ENCODE data around the gene ZNF678.

DNA sequence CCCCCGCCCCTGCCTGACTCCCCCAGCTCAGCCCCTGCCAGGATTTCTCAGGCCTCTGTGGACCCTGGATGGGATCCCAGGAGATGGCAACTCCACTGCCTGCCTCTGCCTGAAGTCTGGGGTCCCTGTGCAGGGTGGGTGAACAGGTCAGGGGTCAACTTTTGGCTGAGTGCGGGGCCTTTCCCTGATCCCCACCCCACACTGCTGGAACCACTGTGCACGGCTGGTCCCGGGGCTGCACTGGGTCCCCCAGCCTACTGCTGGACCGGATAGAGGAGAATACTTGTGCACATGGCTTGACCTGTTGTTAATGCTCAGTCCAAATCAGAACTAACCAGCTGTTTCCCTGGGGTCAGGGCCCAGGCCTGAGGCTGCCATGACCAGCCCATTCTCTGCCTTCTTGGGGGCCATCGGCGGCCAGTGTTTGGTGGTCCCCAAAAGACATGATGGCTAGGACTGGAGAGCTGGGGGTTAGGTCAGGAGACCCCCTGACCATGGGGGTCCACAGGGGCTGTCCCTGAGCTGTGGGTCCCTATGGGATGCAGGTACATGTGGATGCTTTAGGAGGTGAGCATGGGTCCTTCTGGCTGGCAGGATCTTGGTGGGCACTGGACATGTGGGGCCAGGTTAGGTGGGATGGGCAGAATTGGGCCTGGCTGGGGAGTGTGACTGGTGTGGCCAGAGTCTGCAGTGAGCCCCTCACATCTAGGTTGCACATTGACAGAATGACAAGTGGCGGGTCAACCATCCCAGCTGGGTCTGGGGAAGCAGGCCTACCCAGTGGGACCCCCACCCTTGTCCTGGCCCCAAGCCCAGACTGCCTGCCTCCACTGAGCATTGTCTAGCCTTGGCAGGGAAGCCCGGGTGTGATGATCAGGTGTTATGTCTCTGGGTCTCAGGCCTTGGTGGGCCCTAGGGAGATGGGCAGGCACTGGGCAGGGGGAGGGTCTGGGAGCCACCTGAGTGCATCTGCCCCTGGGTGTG is 19.0 kb upstream of the ZNF678 start:
- TF ChIP-seq, protein P1, sequence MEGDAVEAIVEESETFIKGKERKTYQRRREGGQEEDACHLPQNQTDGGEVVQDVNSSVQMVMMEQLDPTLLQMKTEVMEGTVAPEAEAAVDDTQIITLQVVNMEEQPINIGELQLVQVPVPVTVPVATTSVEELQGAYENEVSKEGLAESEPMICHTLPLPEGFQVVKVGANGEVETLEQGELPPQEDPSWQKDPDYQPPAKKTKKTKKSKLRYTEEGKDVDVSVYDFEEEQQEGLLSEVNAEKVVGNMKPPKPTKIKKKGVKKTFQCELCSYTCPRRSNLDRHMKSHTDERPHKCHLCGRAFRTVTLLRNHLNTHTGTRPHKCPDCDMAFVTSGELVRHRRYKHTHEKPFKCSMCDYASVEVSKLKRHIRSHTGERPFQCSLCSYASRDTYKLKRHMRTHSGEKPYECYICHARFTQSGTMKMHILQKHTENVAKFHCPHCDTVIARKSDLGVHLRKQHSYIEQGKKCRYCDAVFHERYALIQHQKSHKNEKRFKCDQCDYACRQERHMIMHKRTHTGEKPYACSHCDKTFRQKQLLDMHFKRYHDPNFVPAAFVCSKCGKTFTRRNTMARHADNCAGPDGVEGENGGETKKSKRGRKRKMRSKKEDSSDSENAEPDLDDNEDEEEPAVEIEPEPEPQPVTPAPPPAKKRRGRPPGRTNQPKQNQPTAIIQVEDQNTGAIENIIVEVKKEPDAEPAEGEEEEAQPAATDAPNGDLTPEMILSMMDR (conservative IDR thresholded peaks at IDR 0.05): no peak
- TF ChIP-seq EZH2 (IDR thresholded peaks at IDR 0.05; ENCODE audit: low read depth): no peak

Measured in PC-9 (cell line).